Ovary (tissue), 3 donors: ENCODE measurements around the gene CREG2.
"Not testable (repeated sequence)": the region's sequence is repeated elsewhere in the genome, so short reads cannot be mapped to it uniquely, and the experiment has no call there.

ENCODE experiments used
- CTCF ChIP-seq, 3 donors: fragments of 450-650 bp in 2 of 3; fragments of 200-600 bp in 1 of 3; IDR thresholded peaks; one replicate each; pipeline versions ENCODE4 v1.5.1 to v1.8.0; 2016 to 2022; ENCODE audit warnings: antibody characterized with exemption in 3 of 3, mild to moderate bottlenecking in 1 of 3
- POLR2A ChIP-seq: fragments of 450-650 bp; IDR thresholded peaks from one replicate; pipeline ENCODE4 v1.6.1; 2017; ENCODE audit warnings: antibody characterized with exemption, mild to moderate bottlenecking, moderate library complexity
- donor health status: DM: no; HTN: no; CAD: no.

GRCh38 chr2:101352631-101353030 lies 34.7 kb downstream of the CREG2 start:
- TF ChIP-seq CTCF (IDR thresholded peaks at IDR 0.05); POLR2A: not testable (repeated sequence)
